ENCODE results near the gene SMYD3. TPM values are rescaled to one million over a fixed set of nuclear protein-coding genes. Genes with fewer than 3 reads are reported as not detected.

SMYD3 gene
- total and polyA plus RNA-seq, 2 of the 13 experiments (the other 11 are each of a cell fraction or from before 2014, with no cell fraction given), result 27.7 to 35.8 TPM

GRCh38 chr1:246187834-246188372 lies 319.2 kb downstream of the SMYD3 start (continued):
- TF ChIP-seq KAT7 (CRISPR knock-in tag; IDR thresholded peaks at IDR 0.05; ENCODE audit: borderline replicate concordance) (no peak), E2F1 (CRISPR knock-in tag; IDR thresholded peaks at IDR 0.05) (no peak), IRF2 (CRISPR knock-in tag; IDR thresholded peaks at IDR 0.05) (peak; percentile 75), ZNF850 (CRISPR knock-in tag; conservative IDR thresholded peaks at IDR 0.05) (no peak), ZIK1 (CRISPR knock-in tag; IDR thresholded peaks at IDR 0.05; ENCODE audit: borderline replicate concordance, low read depth) (no peak), IKZF4 (CRISPR knock-in tag; IDR thresholded peaks at IDR 0.05; ENCODE audit: borderline replicate concordance, low read depth, not compliant biosample characterization) (no peak), ZNF160 (CRISPR knock-in tag; IDR thresholded peaks at IDR 0.05) (no peak), ZNF24 (IDR thresholded peaks at IDR 0.05) (0 out of 2 replicates have a peak, but pooled peaks have one; percentile 17), ZC3H4 (CRISPR knock-in tag; IDR thresholded peaks at IDR 0.05; ENCODE audit: borderline replicate concordance) (no peak), MXI1 (IDR thresholded peaks at IDR 0.05; ENCODE audit: borderline replicate concordance, low read depth, low read length) (peak; percentile 28; the same call in 1 of the 3 replicates), TFDP2 (CRISPR knock-in tag; IDR thresholded peaks at IDR 0.05) (no peak), GTF3A (CRISPR knock-in tag; conservative IDR thresholded peaks at IDR 0.05) (no peak), TRIM22 (IDR thresholded peaks at IDR 0.05) (no peak), HES4 (CRISPR knock-in tag; IDR thresholded peaks at IDR 0.05; ENCODE audit: borderline replicate concordance) (no peak), TARDBP (CRISPR knock-in tag; IDR thresholded peaks at IDR 0.05) (peak; percentile 64; the same call in 1 of the 2 replicates), ZNF562 (CRISPR knock-in tag; IDR thresholded peaks at IDR 0.05; ENCODE audit: borderline replicate concordance) (no peak), PPARG (CRISPR knock-in tag; conservative IDR thresholded peaks at IDR 0.05) (peak; percentile 61), DMTF1 (CRISPR knock-in tag; IDR thresholded peaks at IDR 0.05) (no peak), ZNF205 (CRISPR knock-in tag; IDR thresholded peaks at IDR 0.05) (peak; percentile 70; the same call in 1 of the 2 replicates), SAFB2 (CRISPR knock-in tag; IDR thresholded peaks at IDR 0.05; ENCODE audit: borderline replicate concordance, low read depth) (no peak), NFIB (CRISPR knock-in tag; IDR thresholded peaks at IDR 0.05; ENCODE audit: borderline replicate concordance) (no peak)
